ENCODE data around the gene IRF2. TPM values are rescaled to one million over a fixed set of nuclear protein-coding genes. Genes with fewer than 3 reads are reported as not detected.

Gene IRF2
- total RNA-seq, 2 experiments from 2014 or later, result 59.7 to 65.3 TPM

GRCh38 chr4:184395971-184396391 lies 78.4 kb downstream of the IRF2 start:
- H3K4me3 Mint-ChIP-seq, result no peak overlapping the region
- no peaks in the 10 kb centered on the region for H3K27me3 Mint-ChIP-seq (ENCODE audit: low read depth)
- no peak overlapping the region for H3K27ac Mint-ChIP-seq
- no peak for DNase-seq
- ATAC-seq, result no peak
- no peaks in the 10 kb centered on the region for H3K9me3 Mint-ChIP-seq (ENCODE audit: insufficient read depth)
- H3K4me1 Mint-ChIP-seq (ENCODE audit: low read depth), result peaks cover 13% of the 10 kb centered on the region
- ChIA-PET CTCF (interaction anchor here (1.7 kb wide), 1 partner anchor 45 kb away, joined by 3 read pairs; no protein-coding TSS in a partner anchor), POLR2A (interaction anchor here (0.9 to 1.0 kb wide), 2 partner anchors 78 to 142 kb away, joined by 3 to 4 read pairs; partner anchors contain the start of gene IRF2)
- H3K36me3 Mint-ChIP-seq (ENCODE audit: low read depth), result peaks cover 89% of the 10 kb centered on the region

- H3K9me3 Mint-ChIP-seq (ENCODE audit: insufficient read depth), result no peaks in the 10 kb centered on the region
- ChIA-PET CTCF (interaction anchor here (1.7 kb wide), 1 partner anchor 45 kb away, joined by 3 read pairs; no protein-coding TSS in a partner anchor), POLR2A (interaction anchor here (0.9 to 1.0 kb wide), 2 partner anchors 79 to 142 kb away, joined by 3 to 4 read pairs; partner anchors contain the start of gene IRF2)
- no peaks in the 10 kb centered on the region for H3K27me3 Mint-ChIP-seq (ENCODE audit: low read depth)
- ATAC-seq, result no peak
- no peak overlapping the region for H3K4me3 Mint-ChIP-seq
- no peak for DNase-seq
- no peak overlapping the region for H3K27ac Mint-ChIP-seq
- peaks cover 13% of the 10 kb centered on the region for H3K4me1 Mint-ChIP-seq (ENCODE audit: low read depth)
- H3K36me3 Mint-ChIP-seq (ENCODE audit: low read depth), result peaks cover 89% of the 10 kb centered on the region
Measured at GRCh38 chr4:184395451-184395917, 78.9 kb downstream of the IRF2 start.

GRCh38 chr4:184392748-184393559 lies 81.4 kb downstream of the IRF2 start:
- CTCF ChIA-PET, result no interaction called here
- DNase-seq, result no peak

DNA sequence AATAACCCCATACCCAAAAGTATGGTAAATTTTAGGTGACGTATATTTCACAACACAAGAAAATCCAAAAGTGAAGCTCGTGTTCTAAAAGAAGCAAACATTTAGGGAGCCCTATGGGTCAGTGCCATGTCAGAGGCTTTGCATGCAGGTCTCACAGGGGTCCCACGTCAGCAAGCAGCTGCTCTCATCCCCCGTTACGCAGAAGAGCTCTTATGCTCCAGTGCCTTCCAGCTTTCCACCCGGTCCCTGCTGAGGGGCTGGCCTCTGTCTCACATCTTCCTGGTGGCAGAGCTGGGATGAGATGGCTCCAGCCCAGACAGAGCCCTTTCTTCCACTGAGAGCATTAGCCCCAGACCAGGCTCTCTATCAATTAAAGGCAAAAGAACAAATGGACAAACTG lies 82.0 kb downstream of the IRF2 start:
- ChIA-PET CTCF (interaction anchor here (1.2 kb wide), 1 partner anchor 11 kb away, joined by 5 read pairs; no protein-coding TSS in a partner anchor), POLR2A (interaction anchor here (0.6 kb wide), 1 partner anchor 42 kb away, joined by 3 read pairs; no protein-coding TSS in a partner anchor)
- no peak for ATAC-seq
- H3K9me3 Mint-ChIP-seq (ENCODE audit: insufficient read depth), result no peaks in the 10 kb centered on the region
- H3K4me1 Mint-ChIP-seq (ENCODE audit: low read depth), result peaks cover 10% of the 10 kb centered on the region
- H3K4me3 Mint-ChIP-seq, result no peak overlapping the region
- no peak overlapping the region for H3K27ac Mint-ChIP-seq
- peaks cover 92% of the 10 kb centered on the region for H3K36me3 Mint-ChIP-seq (ENCODE audit: low read depth)
- H3K27me3 Mint-ChIP-seq (ENCODE audit: low read depth), result no peaks in the 10 kb centered on the region
- DNase-seq, result no peak

More at GRCh38 chr4:184392748-184393559, 81.4 kb downstream of the IRF2 start:
- Mint-ChIP-seq H3K4me3 (no peak overlapping the region), H3K36me3 (ENCODE audit: low read depth) (peaks cover 92% of the 10 kb centered on the region), H3K27ac (no peak overlapping the region), H3K9me3 (ENCODE audit: insufficient read depth) (no peaks in the 10 kb centered on the region), H3K4me1 (ENCODE audit: low read depth) (peaks cover 13% of the 10 kb centered on the region), H3K27me3 (ENCODE audit: low read depth) (no peaks in the 10 kb centered on the region)
- ATAC-seq, result no peak
- POLR2A ChIA-PET, result interaction anchor here (0.6 kb wide), 1 partner anchor 41 kb away, joined by 3 read pairs; no protein-coding TSS in a partner anchor

DNA sequence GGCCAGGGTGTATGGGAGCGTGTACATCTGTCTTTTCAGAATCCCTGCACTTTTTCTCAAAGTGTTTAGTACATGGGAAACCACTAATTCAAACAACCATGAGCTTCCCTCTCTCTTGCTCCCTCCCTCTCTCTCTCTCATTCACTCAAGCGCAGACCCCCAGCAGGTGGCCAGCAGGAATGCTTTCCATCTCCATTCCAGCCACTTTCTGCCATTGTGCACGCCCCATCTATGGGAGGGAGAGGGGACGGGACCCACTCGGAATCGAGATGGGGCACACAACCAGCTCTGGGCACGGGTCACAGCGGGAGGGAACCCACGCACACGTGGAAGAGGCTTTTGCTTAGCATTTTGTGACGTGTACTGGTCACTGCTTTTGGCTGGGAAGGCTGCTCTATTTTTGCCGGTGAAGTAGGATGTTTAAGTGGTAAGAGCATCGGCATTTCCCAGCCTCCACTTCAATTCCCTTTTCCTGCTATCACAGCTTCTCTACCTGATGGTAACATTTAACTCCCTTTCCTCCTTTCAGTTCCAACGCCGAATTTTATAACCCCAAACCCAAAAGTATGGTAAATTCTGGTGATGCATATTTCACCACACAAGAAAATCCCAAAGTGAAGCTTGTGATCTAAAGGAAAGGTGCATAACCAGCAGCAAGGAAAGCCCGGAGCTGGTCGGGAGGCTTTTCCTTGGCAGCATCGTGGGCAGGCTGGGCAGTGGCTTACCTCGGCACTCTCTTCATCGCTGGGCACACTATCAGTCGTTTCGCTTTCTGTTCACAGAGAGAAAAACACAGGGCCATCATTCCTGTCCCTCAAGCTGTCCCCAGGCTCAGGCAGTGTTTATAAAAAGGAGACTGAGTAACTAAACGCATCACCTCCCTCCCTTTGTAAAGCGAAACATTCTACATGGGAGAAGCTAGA lies 84.1 kb downstream of the IRF2 start:
- H3K27ac Mint-ChIP-seq, result no peak overlapping the region
- ChIA-PET CTCF (interaction anchor here (1.2 to 1.8 kb wide), 3 partner anchors 9 to 125 kb away, joined by 3 to 7 read pairs (median 5); no protein-coding TSS in a partner anchor), POLR2A (no interaction called here)
- H3K27me3 Mint-ChIP-seq (ENCODE audit: low read depth), result no peaks in the 10 kb centered on the region
- no peak overlapping the region for H3K4me3 Mint-ChIP-seq
- no peaks in the 10 kb centered on the region for H3K9me3 Mint-ChIP-seq (ENCODE audit: insufficient read depth)
- peaks cover 94% of the 10 kb centered on the region for H3K36me3 Mint-ChIP-seq (ENCODE audit: low read depth)
- peaks cover 23% of the 10 kb centered on the region for H3K4me1 Mint-ChIP-seq (ENCODE audit: low read depth)
- DNase-seq, result no peak
- no peak for ATAC-seq

GRCh38 chr4:184388106-184388505 lies 86.2 kb downstream of the IRF2 start:
- Mint-ChIP-seq H3K27ac (no peak overlapping the region), H3K4me1 (ENCODE audit: low read depth) (peaks cover 42% of the 10 kb centered on the region), H3K9me3 (ENCODE audit: insufficient read depth) (no peaks in the 10 kb centered on the region), H3K36me3 (ENCODE audit: low read depth) (peaks cover 86% of the 10 kb centered on the region), H3K4me3 (no peak overlapping the region), H3K27me3 (ENCODE audit: low read depth) (no peaks in the 10 kb centered on the region)
- no peak for DNase-seq
- POLR2A ChIA-PET, result no interaction called here
- no peak for ATAC-seq
- CTCF ChIA-PET, result interaction anchor here (1.6 kb wide), 1 partner anchor 11 kb away, joined by 3 read pairs; no protein-coding TSS in a partner anchor

DNA sequence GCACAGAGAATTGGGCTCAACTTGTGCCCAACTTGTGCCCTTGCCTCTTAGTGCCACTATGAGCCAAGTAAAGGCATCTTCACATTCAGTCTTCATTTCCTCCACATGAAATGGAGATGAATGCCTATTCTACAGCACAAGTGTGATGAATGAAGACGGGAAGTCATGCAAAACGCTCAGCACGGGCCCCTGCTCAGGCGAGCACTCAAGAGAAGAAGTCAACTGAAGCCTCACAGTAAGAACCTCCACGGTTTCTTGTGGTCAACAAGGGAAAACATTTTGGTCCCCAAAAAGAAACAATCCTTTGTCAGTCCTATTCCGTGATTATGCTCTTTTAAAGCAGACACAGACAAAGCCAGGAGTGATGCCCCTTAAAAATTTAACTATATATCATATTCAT lies 87.0 kb downstream of the IRF2 start:
- peaks cover 50% of the 10 kb centered on the region for H3K4me1 Mint-ChIP-seq (ENCODE audit: low read depth)
- ChIA-PET CTCF (no interaction called here), POLR2A (no interaction called here)
- DNase-seq (no peak), ATAC-seq (no peak)
- no peaks in the 10 kb centered on the region for H3K9me3 Mint-ChIP-seq (ENCODE audit: insufficient read depth)
- no peak overlapping the region for H3K4me3 Mint-ChIP-seq
- peaks cover 78% of the 10 kb centered on the region for H3K36me3 Mint-ChIP-seq (ENCODE audit: low read depth)
- no peak overlapping the region for H3K27ac Mint-ChIP-seq
- no peaks in the 10 kb centered on the region for H3K27me3 Mint-ChIP-seq (ENCODE audit: low read depth)

GRCh38 chr4:184386271-184386781 lies 88.0 kb downstream of the IRF2 start:
- ChIA-PET CTCF (interaction anchor here (1.3 to 4.3 kb wide), 2 partner anchors 103 to 117 kb away, joined by 3 to 12 read pairs; no protein-coding TSS in a partner anchor), POLR2A (no interaction called here)
- Mint-ChIP-seq H3K4me3 (no peak overlapping the region), H3K36me3 (ENCODE audit: low read depth) (peaks cover 76% of the 10 kb centered on the region), H3K27me3 (ENCODE audit: low read depth) (no peaks in the 10 kb centered on the region), H3K27ac (peak overlapping the region; percentile 31), H3K9me3 (ENCODE audit: insufficient read depth) (no peaks in the 10 kb centered on the region), H3K4me1 (ENCODE audit: low read depth) (peaks cover 60% of the 10 kb centered on the region)
- ATAC-seq, result no peak
- no peak for DNase-seq

DNA sequence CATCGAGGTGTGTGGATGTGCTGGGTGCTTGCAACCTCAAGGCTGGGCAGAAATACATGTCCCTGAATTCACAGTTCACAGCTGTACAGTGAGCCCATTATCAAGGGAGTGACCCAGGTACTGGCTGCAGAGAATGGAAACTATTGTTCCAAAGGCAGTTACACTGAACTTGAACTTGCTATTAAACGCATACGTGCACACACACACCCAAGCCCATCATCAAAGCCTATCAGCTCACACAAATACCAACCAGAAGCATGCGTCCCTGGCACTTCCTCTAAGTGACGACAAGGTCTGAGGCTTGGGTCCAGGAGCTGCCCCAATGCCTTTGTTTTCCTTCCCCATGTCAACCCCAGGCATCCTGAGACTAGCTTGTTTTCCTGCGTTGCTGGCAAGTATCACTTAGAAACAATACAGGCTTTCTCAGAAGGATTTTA lies 88.6 kb downstream of the IRF2 start:
- Mint-ChIP-seq H3K27ac (peak overlapping the region; percentile 31), H3K36me3 (ENCODE audit: low read depth) (peaks cover 76% of the 10 kb centered on the region)
- no peak for ATAC-seq

DNA sequence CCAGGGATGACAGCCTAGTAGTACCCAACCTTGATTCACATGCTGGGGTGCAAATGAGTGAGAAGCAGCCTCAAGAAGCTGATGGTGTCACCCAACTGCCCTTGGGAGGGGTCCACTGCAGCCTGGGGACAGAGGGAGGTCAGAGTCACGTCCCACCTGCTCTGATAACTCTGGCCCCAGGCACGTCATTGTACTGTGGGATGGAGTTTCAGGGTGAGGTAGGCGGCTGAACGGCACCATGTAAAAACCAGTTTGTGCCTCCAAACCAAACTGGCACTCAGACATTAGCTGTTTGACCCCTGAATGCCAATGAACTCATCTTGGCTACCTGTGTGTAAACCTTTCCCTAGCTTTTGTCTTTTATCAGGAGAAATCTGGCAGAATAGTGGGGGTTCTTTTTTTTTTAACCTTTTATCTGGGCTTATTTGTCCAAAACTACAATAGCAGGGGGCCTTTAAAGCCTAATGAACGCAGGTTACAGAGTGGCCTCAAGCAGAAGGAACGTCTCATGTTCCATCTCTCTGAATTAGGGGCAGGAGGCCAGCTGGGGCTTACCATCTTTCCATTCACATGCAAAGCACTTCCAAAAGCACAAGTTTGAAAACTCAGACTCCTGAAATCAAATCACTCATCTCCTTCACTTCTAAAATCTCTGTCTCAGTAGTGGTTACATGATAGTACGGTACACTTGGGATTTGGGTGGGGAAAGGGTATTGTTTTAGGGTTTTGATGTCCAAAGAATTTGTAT lies 89.4 kb downstream of the IRF2 start:
- Mint-ChIP-seq H3K27me3 (ENCODE audit: low read depth) (no peaks in the 10 kb centered on the region), H3K36me3 (ENCODE audit: low read depth) (peaks cover 76% of the 10 kb centered on the region), H3K27ac (peak overlapping the region; percentile 84), H3K9me3 (ENCODE audit: insufficient read depth) (no peaks in the 10 kb centered on the region), H3K4me3 (no peak overlapping the region), H3K4me1 (ENCODE audit: low read depth) (peaks cover 63% of the 10 kb centered on the region)
- no peak for DNase-seq
- ATAC-seq, result peak; percentile 6
- ChIA-PET CTCF (interaction anchor here (1.2 to 5.4 kb wide), 3 partner anchors 25 to 121 kb away, joined by 3 to 32 read pairs (median 12); no protein-coding TSS in a partner anchor), POLR2A (interaction anchor here (0.7 to 1.4 kb wide), 2 partner anchors 32 to 55 kb away, joined by 3 to 5 read pairs; no protein-coding TSS in a partner anchor)

More for the DNA sequence above, 88.6 kb downstream of the IRF2 start:
- CTCF ChIA-PET, result interaction anchor here (1.3 to 5.4 kb wide), 3 partner anchors 103 to 122 kb away, joined by 3 to 32 read pairs (median 12); no protein-coding TSS in a partner anchor
- no peaks in the 10 kb centered on the region for H3K27me3 Mint-ChIP-seq (ENCODE audit: low read depth)
- no peak for DNase-seq
- no peaks in the 10 kb centered on the region for H3K9me3 Mint-ChIP-seq (ENCODE audit: insufficient read depth)
- peaks cover 62% of the 10 kb centered on the region for H3K4me1 Mint-ChIP-seq (ENCODE audit: low read depth)
- no peak overlapping the region for H3K4me3 Mint-ChIP-seq
- POLR2A ChIA-PET, result no interaction called here

Data from activated CD8-positive, alpha-beta T cell treated with anti-CD3 and anti-CD28 coated beads, Interleukin-2, amount 10 ng/mL, durations not matched to agents 7 days and 5 days (primary cell).